GM21825 (cell line): ENCODE results near the gene POTEG.
"Not testable (repeated sequence)": the region's sequence is repeated elsewhere in the genome, so short reads cannot be mapped to it uniquely, and the experiment has no call there.

ENCODE experiments used
- ATAC-seq: cut with Tn5 transposase; IDR thresholded peaks from one replicate; pipeline ENCODE4 v1.9.1; 2021; ENCODE audit warnings: mild to moderate bottlenecking, moderate library complexity; ENCODE audit not compliant: unreplicated experiment

The POTEG gene

DNA sequence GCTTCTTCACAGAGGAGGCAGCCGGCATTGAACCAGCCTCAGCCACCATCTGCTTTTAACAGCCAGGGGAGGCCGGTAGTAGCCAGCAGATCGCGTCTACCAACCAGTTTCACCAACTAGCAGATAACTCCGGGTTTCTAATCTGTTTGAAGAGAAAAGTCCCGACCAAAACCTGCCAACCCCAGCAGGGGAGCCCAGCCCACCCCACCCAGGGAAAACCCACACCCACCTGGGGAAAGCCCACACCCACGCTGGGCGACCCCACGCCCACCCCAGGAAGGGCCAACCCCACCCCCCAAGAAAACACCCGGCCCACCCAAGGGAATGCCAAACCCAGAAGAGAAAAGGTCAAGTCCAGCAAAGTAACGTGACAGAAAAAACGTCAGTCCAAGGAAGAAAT is at the start of gene POTEG:
Gene POTEG (minus strand): TSS at position 101 of the 400 bp plus-strand sequence. CDS start 52 bp downstream, at position 49.
- ATAC-seq: not testable (repeated sequence)

DNA sequence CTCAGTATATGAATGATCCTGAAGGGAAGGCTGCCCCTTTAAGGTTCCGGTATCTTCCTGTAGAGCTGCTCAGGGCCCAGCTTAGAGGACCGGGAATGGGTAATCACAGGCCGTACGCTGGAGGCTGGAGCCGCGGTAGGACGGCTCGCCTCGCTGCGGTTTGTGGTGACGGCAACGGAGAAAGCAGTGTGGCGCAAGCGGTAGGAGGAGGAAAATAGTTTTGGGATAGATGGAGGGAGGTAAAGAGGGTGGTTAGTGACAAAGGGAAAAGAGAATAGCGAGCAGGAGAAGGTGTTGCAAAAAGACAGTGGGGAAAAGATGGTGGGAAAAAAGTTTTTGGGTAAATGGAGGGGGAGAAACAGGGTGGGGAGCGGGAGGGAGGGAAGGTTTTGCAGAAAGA is 48.0 kb upstream of the POTEG start:
- ATAC-seq: not testable (repeated sequence)

DNA sequence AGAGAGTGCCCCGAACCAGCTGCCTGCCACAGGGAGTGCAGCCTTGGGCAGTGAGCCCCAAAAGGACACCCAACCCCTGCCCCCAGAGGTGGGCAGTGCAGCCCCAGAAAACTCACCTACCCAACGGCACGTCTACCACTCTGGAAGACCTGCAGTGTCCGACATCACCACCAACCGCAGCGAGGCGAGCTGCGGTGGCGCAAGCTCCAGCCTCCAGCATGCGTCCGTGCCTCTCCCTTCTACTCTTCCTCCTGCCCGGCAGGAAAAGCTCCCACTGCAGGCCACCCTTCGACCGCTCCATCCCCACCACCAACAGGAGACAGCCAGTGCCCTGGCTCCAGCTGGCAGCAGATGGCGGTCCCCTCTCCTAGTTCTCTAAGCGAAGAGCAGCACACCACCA is 47.3 kb upstream of the POTEG start:
- ATAC-seq: not testable (repeated sequence)

DNA sequence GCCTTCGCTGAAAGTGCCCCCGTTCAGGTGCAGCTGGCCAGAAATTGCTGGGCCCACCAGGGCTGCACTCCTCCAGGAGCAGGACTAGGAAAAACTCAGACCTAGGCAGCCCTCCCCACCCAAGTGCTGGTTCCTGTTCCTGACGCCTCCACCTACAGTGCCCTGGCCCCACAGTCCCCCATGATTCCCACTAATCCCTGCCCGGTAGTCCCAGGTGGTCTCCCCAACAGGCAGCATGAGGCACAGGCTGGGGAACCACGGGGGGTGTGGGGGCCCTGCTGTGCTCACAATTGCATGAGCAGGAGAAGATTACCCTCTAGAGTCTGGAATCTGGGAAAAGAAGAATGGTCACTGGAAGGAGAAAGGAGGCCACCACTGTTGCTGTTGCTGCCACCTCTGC is 46.4 kb upstream of the POTEG start:
- ATAC-seq: not testable (repeated sequence)

DNA sequence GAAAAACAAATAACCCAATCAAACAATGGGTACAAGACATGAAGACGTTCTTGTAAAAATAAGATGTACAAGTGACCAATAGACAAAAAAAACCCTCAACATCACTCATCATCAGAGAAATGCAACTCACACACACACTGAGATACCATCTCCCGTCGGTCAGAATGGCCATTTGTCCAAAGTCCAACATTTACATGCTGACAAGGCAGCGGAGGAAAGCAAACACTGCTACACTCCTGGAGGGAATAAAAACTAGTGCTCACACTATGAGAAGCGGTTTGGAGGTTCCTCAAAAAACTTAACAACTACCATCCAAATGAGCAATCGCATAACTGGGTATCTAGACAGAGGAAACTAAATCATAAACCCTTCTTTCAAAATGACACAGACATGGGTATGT is 11.6 kb upstream of the POTEG start:
- not testable (repeated sequence) for ATAC-seq

DNA sequence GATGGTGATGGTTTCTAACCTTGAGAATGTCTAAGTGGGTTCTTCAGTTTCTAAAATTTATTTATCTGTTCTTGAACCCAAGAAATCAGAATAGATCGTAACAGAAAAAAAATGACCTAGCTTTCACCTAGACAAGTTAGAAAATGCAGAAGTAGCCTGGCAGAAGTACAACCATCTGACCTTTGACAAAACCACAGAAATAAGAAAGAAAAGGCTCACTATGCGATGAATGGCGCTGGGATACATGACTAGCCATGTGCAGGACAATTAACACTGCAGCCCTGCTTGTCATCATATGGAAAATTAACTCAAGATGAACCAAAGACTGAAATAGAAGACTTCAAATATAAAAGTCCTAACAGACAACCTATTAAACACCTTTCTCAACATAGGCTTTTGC is 5.7 kb upstream of the POTEG start:
- not testable (repeated sequence) for ATAC-seq

DNA sequence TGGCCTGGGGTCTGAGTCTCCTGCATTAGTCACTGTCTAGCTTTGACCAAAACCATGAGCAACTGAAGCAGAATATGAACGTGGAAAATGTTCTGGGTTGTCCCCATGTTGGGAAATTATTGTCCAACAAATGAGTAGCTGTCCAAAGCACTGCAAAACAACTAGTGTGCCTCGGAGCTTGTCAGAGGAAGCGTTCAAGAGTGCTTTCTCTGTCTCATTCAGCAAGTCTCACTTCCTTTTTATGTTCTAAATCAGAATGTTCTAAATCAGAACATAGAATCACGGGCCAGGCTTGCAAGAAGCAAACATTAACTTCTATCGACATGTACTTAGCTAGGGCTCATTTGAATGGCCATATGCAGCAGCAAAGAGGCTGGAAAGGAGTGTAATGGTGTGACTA is 5.1 kb upstream of the POTEG start:
- ATAC-seq: not testable (repeated sequence)

DNA sequence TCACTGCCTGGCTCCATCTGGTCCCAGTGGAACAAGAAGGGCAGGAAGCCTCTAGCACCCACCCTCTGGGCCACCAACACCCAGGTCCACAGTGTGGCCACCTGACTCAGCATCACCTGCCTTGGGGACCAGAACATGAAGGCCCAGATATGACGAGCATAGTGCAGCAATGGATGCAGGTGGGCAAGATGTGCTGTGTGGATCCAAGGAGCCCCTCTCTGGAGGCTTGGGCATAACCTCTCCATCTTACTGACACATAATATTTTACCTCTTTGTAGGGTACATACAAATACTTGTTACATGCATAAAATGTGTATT is 2.9 kb upstream of the POTEG start:
- ATAC-seq: not testable (repeated sequence)

DNA sequence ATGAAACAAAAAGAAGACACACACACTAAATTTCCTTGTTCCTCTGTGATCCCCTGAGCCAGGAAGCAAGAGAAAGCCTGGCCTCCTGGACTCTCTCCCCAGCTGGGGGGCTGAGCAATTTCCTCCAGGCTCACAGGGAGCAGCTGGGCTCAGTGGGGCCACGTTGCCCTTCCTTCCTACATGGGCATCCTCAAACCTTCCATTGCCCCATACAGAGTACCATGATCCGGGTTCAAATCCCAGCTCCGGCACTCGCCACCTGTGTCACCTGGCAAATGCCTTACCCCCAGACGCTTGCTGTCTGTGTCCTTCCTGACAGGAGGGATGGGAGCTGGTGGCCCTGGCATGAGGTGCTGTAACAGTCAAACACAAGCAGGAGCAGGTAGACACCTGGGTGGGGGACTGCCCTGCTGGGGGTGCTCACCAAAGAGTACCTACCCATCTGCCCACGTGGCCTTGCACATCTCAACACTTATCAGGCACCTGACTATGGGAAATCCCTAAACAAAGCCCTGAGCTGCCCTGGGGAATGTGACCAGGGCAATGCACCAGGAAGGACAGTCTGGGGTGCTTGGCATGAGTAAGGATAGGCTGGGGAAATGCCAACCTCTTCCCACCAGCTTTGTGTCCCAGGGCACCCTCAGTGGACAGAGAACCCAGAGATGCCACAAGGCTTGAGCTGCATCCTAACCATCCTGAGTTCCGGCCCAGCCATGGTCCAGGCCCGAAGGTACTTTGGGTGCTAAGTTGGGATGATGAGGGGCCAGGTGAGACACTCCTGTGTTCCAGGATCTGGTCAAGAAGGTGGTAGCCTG is 2.4 kb upstream of the POTEG start:
- ATAC-seq: not testable (repeated sequence)

DNA sequence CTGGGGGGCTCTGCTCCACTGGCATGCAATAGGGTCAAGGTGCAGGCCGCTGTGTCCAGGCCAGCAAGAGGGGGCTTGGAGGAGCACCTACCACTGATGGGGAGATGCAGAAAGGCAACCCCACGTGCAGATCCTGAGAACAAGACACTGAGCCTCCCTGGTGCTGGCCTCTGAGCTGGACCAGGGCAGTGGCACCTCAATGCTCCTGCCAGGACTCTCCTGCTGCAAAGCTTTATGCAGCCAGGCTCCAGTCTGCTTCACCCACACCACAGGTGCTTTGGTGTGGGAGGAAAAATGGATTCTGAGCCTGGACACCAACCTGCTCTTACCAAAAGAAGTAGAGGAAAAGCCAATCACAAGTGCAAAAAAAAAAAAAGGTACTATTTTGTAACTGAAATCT is 1.7 kb upstream of the POTEG start:
- ATAC-seq: not testable (repeated sequence)

DNA sequence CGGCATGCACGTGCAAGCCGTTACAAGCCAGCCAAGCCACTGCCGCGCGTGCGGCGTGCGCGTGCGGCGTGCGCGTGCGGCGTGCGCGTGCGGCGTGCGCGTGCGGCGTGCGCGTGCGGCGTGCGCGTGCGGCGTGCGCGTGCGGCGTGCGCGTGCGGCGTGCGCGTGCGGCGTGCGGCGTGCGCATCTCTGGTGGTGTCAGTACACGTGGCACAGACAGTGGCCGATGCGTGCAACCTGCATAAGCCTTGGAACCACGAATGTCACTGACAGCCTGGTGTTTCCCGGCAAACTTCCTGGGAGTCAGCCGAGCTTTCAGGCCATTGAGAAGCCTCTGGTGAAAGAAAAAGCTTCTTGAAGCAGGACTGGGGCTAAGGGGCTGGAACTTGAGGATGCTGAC is 750 bp upstream of the POTEG start:
- not testable (repeated sequence) for ATAC-seq

DNA sequence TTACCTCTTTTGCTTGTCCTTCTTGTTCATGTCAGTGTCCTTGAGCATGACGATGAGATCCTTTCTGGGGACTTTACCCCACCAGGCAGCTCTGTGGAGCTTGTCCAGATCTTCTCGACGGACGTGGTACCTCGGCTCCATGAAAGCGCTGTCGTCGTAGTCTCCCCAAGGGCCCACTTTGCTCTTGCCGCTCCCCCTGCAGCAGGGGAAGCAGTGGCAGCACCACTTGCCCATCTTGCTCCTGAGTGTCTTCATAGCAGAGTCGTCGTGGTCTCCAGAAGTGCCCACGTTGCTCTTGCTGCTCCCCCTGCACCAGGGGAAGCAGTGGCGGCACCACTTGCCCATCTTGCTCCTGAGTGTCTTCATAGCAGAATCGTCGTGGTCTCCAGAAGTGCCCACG is 376 bp downstream of the POTEG start:
- ATAC-seq: not testable (repeated sequence)

DNA sequence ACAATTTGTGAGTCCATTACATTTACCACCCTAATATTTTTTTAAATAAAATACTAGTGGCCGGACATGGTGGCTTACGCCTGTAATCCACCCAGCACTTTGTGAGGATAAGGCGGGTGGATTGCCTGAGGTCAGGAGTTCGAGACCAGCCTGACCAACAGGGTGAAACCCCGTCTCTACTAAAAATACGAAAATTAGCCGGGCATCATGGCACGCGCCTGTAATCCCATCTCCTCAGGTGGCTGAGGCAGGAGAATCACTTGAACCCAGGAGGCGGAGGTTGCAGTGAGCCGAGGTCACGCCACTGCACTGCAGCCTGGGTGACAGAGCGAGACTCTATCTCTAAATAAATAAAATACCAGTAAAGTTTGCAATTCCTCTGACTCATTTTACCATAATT is 25.6 kb downstream of the POTEG start:
- not testable (repeated sequence) for ATAC-seq

DNA sequence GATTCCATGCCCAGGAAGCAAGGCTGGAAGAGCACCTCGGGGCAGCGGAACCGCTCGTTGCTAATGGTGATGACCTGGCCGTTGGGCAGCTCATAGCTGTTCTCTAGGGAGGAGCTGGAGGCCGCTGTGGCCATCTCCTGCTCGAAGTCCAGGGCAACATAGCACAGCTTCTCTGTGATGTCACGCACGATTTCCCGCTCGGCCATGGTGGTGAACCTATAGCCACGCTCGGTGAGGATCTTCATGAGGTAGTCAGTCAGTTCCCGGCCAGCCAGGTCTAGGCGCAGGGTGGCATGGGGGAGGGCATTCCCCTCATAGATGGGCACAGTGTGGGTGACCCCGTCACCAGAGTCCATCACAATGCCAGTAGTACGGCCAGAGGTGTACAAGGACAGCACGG is 32.0 kb downstream of the POTEG start:
- ATAC-seq: not testable (repeated sequence)

DNA sequence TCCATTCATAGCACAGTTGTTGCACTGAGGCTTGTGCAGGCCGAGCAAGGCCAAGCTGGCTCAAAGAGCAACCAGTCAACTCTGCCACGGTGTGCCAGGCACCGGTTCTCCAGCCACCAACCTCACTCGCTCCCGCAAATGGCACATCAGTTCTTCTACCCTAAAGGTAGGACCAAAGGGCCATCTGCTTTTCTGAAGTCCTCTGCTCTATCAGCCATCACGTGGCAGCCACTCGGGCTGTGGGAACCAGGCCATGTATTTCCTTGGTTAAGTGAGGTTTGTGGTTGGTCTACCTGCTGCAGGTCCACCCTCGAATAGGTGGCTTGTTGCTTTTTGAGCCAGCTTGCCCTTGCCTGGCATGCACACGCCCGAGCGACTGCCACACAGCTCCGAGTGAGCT is 39.4 kb downstream of the POTEG start:
- not testable (repeated sequence) for ATAC-seq

DNA sequence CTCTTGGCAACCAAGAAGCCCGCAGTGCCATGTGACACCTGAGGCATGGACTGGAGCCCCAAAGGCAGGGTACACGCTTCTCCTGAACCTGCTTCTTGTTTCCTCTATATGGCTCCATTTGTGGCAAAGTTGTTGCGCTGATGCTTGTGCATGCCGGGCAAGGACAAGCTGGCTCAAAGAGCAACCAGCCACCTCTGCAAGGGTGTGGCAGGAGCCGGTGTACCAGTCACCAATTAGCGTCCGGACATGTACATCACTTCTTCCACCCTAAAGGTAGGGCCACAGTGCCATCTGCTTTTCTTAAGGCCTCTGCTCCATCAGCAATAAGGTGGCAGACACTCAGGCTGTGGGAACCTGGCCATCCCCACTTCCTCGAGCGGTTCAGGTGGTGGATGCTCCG is 43.9 kb downstream of the POTEG start:
- ATAC-seq: not testable (repeated sequence)

DNA sequence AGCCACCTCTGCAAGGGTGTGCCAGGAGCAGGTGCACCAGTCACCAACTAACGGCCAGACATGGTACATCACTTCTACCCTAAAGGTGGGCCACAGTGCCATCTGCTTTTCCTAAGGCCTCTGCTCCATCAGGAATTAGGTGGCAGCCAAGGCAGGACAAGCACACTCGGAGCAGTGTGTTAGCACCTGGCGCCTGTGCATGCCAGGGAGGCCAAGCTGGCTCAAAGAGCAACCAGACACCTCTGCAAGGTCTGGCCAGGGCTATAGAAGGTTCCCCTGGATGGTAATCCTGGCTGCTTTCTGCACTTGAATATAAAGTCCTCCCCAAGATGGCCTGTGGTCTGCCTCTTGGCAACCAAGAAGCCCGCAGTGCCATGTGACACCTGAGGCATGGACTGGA is 45.4 kb downstream of the POTEG start:
- ATAC-seq: not testable (repeated sequence)

DNA sequence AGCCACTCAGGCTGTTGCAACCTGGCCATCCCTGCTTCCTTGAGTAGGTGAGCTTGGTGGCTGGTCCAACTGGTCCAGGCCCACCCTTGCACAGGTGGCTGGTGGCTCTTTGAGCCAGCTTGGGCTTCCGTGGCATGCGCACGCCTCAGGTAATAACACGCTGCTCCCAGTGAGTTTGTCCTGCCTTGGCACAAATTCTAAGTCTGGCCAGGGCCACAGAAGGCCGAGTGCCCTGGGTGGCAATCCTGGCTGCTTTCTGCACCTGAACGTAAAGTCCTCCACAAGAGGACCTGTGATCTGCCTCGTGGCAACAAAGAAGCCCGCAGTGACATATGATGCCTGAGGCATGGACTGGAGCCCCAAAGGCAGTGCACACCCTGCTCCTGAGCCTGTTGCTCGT is 47.1 kb downstream of the POTEG start:
- ATAC-seq: not testable (repeated sequence)

DNA sequence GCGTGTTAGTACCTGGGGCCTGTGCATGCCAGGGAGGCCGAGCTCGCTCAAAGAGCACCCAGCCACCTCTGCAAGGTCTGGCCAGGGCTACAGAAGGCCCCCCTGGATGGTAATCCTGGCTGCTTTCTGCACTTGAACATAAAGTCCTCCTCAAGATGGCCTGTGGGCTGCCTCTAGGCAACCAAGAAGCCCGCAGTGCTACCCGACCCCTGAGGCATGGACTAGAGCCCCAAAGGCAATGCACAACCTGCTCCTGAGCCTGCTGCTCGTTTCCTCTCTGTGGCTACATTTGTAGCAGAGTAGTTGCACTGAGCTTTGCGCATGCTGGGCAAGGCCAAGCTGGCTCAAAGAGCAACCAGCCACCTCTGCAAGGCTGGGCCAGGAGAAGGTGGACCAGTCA is 47.8 kb downstream of the POTEG start:
- not testable (repeated sequence) for ATAC-seq

DNA sequence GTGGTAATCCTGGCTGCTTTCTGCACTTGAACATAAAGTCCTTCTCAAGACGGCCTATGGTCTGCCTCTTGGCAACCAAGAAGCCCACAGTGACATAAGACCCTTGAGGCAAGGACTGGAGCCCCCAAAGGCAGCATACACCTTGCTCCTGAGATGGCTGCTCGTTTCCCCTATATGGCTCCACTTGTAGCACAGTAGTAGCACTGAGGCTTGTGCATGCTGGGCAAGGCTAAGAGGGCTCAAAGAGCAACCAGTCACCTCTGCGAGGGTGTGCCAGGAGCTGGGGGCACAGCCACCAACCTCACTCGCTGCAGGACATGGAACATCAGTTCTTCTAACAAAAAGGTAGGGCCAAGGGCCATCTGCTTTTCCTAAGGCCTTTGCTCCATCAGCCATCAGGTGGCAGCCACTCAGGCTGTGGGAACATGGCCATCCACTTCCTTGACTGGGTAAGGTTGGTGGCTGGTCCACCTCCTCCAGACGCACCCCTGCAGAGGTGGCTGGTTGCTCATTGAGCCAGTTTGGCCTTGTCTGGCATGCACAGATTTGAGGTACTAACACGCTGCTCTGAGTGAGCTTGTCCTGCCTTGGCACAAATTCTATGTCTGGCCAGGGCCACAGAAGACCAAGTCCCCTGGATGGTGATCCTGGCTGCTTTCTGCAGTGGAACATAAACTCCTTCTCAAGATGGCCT is 49.9 kb downstream of the POTEG start:
- ATAC-seq: not testable (repeated sequence)

DNA sequence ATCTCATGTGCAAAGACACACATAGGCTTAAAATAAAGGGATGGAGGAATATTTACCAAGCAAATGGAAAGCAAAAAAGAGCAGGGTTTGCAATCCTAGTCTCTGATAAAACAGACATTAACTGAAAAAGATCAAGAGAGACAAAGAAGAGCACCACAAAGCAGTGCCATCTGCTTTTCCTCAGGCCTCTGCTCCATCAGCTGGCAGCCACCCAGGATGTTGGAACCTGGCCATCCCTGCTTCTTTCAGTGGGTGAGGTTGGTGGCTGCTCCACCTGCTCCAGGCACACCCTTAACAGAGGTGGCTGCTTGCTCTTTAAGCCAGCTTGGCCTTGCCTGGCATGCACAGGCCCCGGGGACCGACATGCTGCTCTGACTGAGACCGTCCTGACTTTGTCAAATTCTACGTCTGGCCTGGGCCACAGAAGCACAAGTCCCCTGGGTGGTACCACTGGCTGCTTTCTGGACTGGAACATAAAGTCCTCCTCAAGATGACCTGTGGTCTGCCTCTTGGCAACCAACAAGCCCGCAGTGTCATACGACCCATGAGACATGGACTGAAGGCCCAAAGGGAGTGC is 51.0 kb downstream of the POTEG start:
- not testable (repeated sequence) for ATAC-seq

DNA sequence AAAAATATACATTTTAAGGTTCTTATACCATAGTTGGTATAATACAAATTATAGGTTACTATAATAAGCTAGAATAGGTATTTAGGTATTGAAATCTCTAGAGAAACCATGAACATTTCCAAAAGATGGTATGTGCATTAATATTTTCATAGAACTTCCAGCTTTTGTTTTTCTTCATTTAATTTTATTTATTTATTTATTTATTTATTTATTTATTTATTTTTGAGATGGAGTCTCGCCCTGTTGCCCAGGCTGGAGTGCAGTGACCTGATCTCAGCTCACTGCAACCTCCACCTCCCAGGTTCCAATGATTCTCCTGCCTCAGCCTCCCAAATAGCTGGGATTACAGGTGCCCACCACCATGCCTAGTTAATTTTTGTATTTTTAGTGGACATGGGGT is 54.0 kb downstream of the POTEG start:
- ATAC-seq: not testable (repeated sequence)
